Tibial artery (tissue), 4 donors: Measurements from ENCODE around the gene SLC4A11.
"Not testable (repeated sequence)": the region's sequence is repeated elsewhere in the genome, so short reads cannot be mapped to it uniquely, and the experiment has no call there.

ENCODE experiments used
- DNase-seq, 2 donors: peaks; one replicate each; pipeline ENCODE4 v3.0.0-alpha.2; 2019
- H3K27ac ChIP-seq, 2 donors: fragments of 200-600 bp; sonication (generic) in 1 of 2; 1 replicate in 1 of 2; 2 replicates in 1 of 2; pipeline ENCODE4 v1.5.1; 2018 to 2019; ENCODE audit warnings: mild to moderate bottlenecking in 1 of 2
- H3K27me3 ChIP-seq, 2 donors: fragments of 200-600 bp; sonication (generic) in 1 of 2; one replicate each; pipeline versions ENCODE4 v1.5.1 to v1.6.0; 2016 to 2019
- H3K36me3 ChIP-seq, 3 donors: fragments of 200-600 bp; sonication (generic) in 2 of 3; one replicate each; pipeline ENCODE4 v1.5.1; 2016 to 2019; ENCODE audit warnings: mild to moderate bottlenecking in 2 of 3
- H3K4me1 ChIP-seq, 4 donors: fragments of 200-600 bp; sonication (generic) in 2 of 4; 1 replicate in 3 of 4; 2 replicates in 1 of 4; pipeline ENCODE4 v1.5.1; 2016 to 2019
- H3K4me3 ChIP-seq, 2 donors: fragments of 200-600 bp; sonication (generic) in 1 of 2; 1 replicate in 1 of 2; 2 replicates in 1 of 2; pipeline ENCODE4 v1.5.1; 2018 to 2019; ENCODE audit warnings: mild to moderate bottlenecking in 2 of 2
- H3K9me3 ChIP-seq, 3 donors: fragments of 200-600 bp; sonication (generic) in 1 of 3; one replicate each; pipeline ENCODE4 v1.5.1; 2016 to 2019
- CTCF ChIP-seq, 2 experiments: fragments of 200-600 bp in 1 of 2; fragments of 450-650 bp in 1 of 2; IDR thresholded peaks; one replicate each; pipeline ENCODE4 v1.5.1; 2017 to 2019; ENCODE audit warnings: antibody characterized with exemption in 2 of 2, mild to moderate bottlenecking in 1 of 2, moderate library complexity in 1 of 2
- intact Hi-C: fragments of 100-400 bp; cut with DNase I; formaldehyde crosslinking; loops from one replicate; pipeline ENCODE4 v1.15.0; 2023; ENCODE audit warnings: low total_unique reads

SLC4A11 gene

GRCh38 chr20:3193806-3194616 is 45.0 kb downstream of the SLC4A11 start:
- H3K4me3 ChIP-seq: no peak overlapping the region
- no peak overlapping the region for H3K27ac ChIP-seq
- H3K4me1 ChIP-seq: no peaks in the 10 kb centered on the region
- intact Hi-C loops: no loop called here
- no peak for DNase-seq
- peaks cover 51 to 98% (median 73%) of the 10 kb centered on the region in 3 donors for H3K36me3 ChIP-seq
- TF ChIP-seq CTCF (IDR thresholded peaks at IDR 0.05): no peak
- H3K27me3 ChIP-seq: no peaks in the 10 kb centered on the region
- H3K9me3 ChIP-seq: no peaks in the 10 kb centered on the region

- Histone ChIP-seq H3K36me3 (peaks cover 51 to 93% (median 71%) of the 10 kb centered on the region in 3 donors), H3K27ac (no peak overlapping the region), H3K4me3 (no peak overlapping the region), H3K4me1 (no peaks in the 10 kb centered on the region), H3K9me3 (no peaks in the 10 kb centered on the region), H3K27me3 (no peaks in the 10 kb centered on the region)
- intact Hi-C loops: no loop called here
- DNase-seq: no peak
- TF ChIP-seq CTCF (IDR thresholded peaks at IDR 0.05): no peak
Measured at GRCh38 chr20:3192226-3193015, 46.6 kb downstream of the SLC4A11 start.

- H3K27me3 ChIP-seq: no peaks in the 10 kb centered on the region
- no peak overlapping the region for H3K27ac ChIP-seq
- H3K9me3 ChIP-seq: no peaks in the 10 kb centered on the region
- TF ChIP-seq CTCF (IDR thresholded peaks at IDR 0.05): no peak
- peaks cover 51 to 76% (median 65%) of the 10 kb centered on the region in 3 donors for H3K36me3 ChIP-seq
- no peak overlapping the region for H3K4me3 ChIP-seq
- DNase-seq: no peak
- no peaks in the 10 kb centered on the region for H3K4me1 ChIP-seq
- intact Hi-C loops: no loop called here
Measured at GRCh38 chr20:3190681-3191111, 48.3 kb downstream of the SLC4A11 start.

GRCh38 chr20:3189561-3190131 is 49.3 kb downstream of the SLC4A11 start:
- intact Hi-C loops: no loop called here
- Histone ChIP-seq H3K4me3 (no peak overlapping the region), H3K27ac (no peak overlapping the region), H3K27me3 (no peaks in the 10 kb centered on the region), H3K9me3 (no peaks in the 10 kb centered on the region), H3K36me3 (peaks cover 41 to 66% (median 55%) of the 10 kb centered on the region in 3 donors), H3K4me1 (no peaks in the 10 kb centered on the region)
- no peak for TF ChIP-seq CTCF (IDR thresholded peaks at IDR 0.05)
- DNase-seq: no peak

- Histone ChIP-seq H3K4me3 (no peak overlapping the region), H3K9me3 (no peaks in the 10 kb centered on the region), H3K4me1 (no peaks in the 10 kb centered on the region), H3K36me3 (peaks cover 34 to 58% (median 48%) of the 10 kb centered on the region in 3 donors), H3K27me3 (no peaks in the 10 kb centered on the region), H3K27ac (no peak overlapping the region)
- intact Hi-C loops: no loop called here
- no peak for DNase-seq
- no peak for TF ChIP-seq CTCF (IDR thresholded peaks at IDR 0.05)
Measured at GRCh38 chr20:3188823-3189413, 50.1 kb downstream of the SLC4A11 start.

GRCh38 chr20:3187861-3188260 is 51.1 kb downstream of the SLC4A11 start:
- DNase-seq, H3K4me3 ChIP-seq, intact Hi-C loops, H3K4me1 ChIP-seq, H3K27ac ChIP-seq, H3K9me3 ChIP-seq, H3K27me3 ChIP-seq: not testable (repeated sequence)
- peaks cover 23 to 48% (median 37%) of the 10 kb centered on the region in 3 donors for H3K36me3 ChIP-seq
